Mesendoderm (in vitro differentiated cells): ENCODE data around the gene MACROD1.
"Not testable (repeated sequence)": the region's sequence is repeated elsewhere in the genome, so short reads cannot be mapped to it uniquely, and the experiment has no call there.

Experiments
- DNase-seq: peaks from one replicate; pipeline ENCODE4 v3.0.0; 2013
- H2AK5ac ChIP-seq: 2 replicates; pipeline ENCODE4 v1.6.1; 2013; ENCODE audit warnings: low read length, inconsistent platforms
- H2BK120ac ChIP-seq: 2 replicates; pipeline ENCODE4 v1.6.1; 2013; ENCODE audit warnings: low read depth, mild to moderate bottlenecking, low read length, moderate library complexity, mixed read lengths
- H2BK15ac ChIP-seq: replicated peaks from 2 replicates; pipeline ENCODE4 v1.6.1; 2013; ENCODE audit warnings: low read depth, mild to moderate bottlenecking, moderate library complexity
- H2BK5ac ChIP-seq: 2 replicates; pipeline ENCODE4 v1.6.1; 2013; ENCODE audit warnings: low read length, inconsistent platforms
- H3K18ac ChIP-seq: 2 replicates; pipeline ENCODE4 v1.6.1; 2013; ENCODE audit warnings: mild to moderate bottlenecking, low read length, mixed read lengths
- H3K23ac ChIP-seq: one replicate; pipeline ENCODE4 v1.6.1; 2013; ENCODE audit warnings: low read length
- H3K27ac ChIP-seq: 2 replicates; pipeline ENCODE4 v1.5.1; 2013; ENCODE audit warnings: low read depth, mild to moderate bottlenecking, inconsistent platforms, low read length, moderate library complexity
- H3K27me3 ChIP-seq: 2 replicates; pipeline ENCODE4 v1.6.1; 2013; ENCODE audit warnings: low read length, control low read depth, mild to moderate bottlenecking, inconsistent platforms; ENCODE audit not compliant: insufficient read depth, poor library complexity
- H3K36me3 ChIP-seq: 2 replicates; pipeline ENCODE4 v1.6.1; 2013; ENCODE audit warnings: low read length, inconsistent platforms; ENCODE audit not compliant: control insufficient read depth, insufficient read depth
- H3K4ac ChIP-seq: one replicate; pipeline ENCODE4 v1.6.1; 2013; ENCODE audit warnings: low read depth, mild to moderate bottlenecking, low read length, moderate library complexity
- H3K4me1 ChIP-seq: 2 replicates; pipeline ENCODE4 v1.6.1; 2013; ENCODE audit warnings: low read depth, low read length, inconsistent platforms; ENCODE audit not compliant: control insufficient read depth
- H3K4me2 ChIP-seq: 2 replicates; pipeline ENCODE4 v1.6.1; 2013; ENCODE audit warnings: low read length
- H3K4me3 ChIP-seq: 2 replicates; pipeline ENCODE4 v1.5.1; 2013; ENCODE audit warnings: mild to moderate bottlenecking, low read length
- H3K56ac ChIP-seq: one replicate; pipeline ENCODE4 v1.6.1; 2013; ENCODE audit warnings: low read length
- H3K79me1 ChIP-seq: 2 replicates; pipeline ENCODE4 v1.6.1; 2013; ENCODE audit warnings: low read length, inconsistent platforms
- H3K79me2 ChIP-seq: 2 replicates; pipeline ENCODE4 v1.6.1; 2013; ENCODE audit warnings: mild to moderate bottlenecking, low read length; ENCODE audit not compliant: control insufficient read depth, insufficient read depth
- H3K9ac ChIP-seq: 2 replicates; pipeline ENCODE4 v1.6.1; 2013; ENCODE audit warnings: low read length, inconsistent platforms
- H4K5ac ChIP-seq: one replicate; pipeline ENCODE4 v1.6.1; 2013; ENCODE audit warnings: low read length
- H4K8ac ChIP-seq: one replicate; pipeline ENCODE4 v1.6.1; 2013; ENCODE audit warnings: low read depth, mild to moderate bottlenecking, control low read depth, low read length, moderate library complexity
- WGBS: extraction: QIAGEN DNeasy Blood & Tissue Kit; methylation state at CpG from one replicate; pipeline ENCODE4 v1.1.7; 2013; ENCODE audit warnings: low lambda C conversion rate, missing lambda C conversion rate; ENCODE audit not compliant: insufficient coverage; ENCODE audit errors: extremely low coverage; 5-methylcytosine and 5-hydroxymethylcytosine counted together

Gene MACROD1

DNA sequence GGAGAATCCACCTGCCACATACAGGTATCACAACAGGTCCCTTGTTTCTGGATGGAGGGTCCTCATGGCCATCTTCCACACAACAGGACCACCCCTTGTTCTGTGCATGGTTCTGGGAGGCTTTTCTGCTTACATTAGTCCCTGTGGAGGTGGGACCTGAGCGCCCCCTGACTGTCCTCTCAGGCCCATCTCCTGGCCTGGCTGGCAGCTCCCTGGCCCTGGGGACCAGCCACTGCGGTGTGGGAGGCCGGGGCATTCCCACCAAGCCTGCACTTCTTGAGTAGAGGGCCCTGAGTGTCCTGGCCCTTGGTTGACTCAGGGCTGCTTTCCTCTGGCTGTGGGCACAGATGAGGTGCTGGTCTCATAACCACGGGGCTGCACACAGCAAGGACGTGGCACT is 186.5 kb downstream of the MACROD1 start:
- no CpG with 5 or more reads among the region's 5 CpGs for WGBS
- Histone ChIP-seq H3K4ac (no peak overlapping the region), H2BK5ac (no peak overlapping the region), H3K4me2 (no peak overlapping the region), H3K27ac (no peak overlapping the region), H3K18ac (no peak overlapping the region), H3K36me3 (no peaks in the 10 kb centered on the region), H4K8ac (no peak overlapping the region), H3K4me3 (no peak overlapping the region), H3K9ac (no peak overlapping the region), H2AK5ac (no peak overlapping the region), H3K79me2 (peaks cover 15% of the 10 kb centered on the region), H3K79me1 (peaks cover 17% of the 10 kb centered on the region), H3K27me3 (no peaks in the 10 kb centered on the region), H2BK120ac (no peak overlapping the region), H2BK15ac (no peak overlapping the region), H3K4me1 (peaks cover 2% of the 10 kb centered on the region), H4K5ac (no peak overlapping the region), H3K23ac (no peak overlapping the region), H3K56ac (no peak overlapping the region)
- no peak for DNase-seq

- Histone ChIP-seq H3K56ac (peak overlapping the region; percentile 12), H3K18ac (no peak overlapping the region), H3K27ac (peak overlapping the region; percentile 29), H4K5ac (no peak overlapping the region), H3K4me2 (no peak overlapping the region), H3K4me3 (no peak overlapping the region), H2BK120ac (no peak overlapping the region), H2BK15ac (no peak overlapping the region), H3K27me3 (no peaks in the 10 kb centered on the region), H3K79me2 (peaks cover 15% of the 10 kb centered on the region), H3K4ac (no peak overlapping the region), H3K36me3 (no peaks in the 10 kb centered on the region), H3K4me1 (peaks cover 2% of the 10 kb centered on the region), H3K23ac (peak overlapping the region; percentile 73), H2BK5ac (no peak overlapping the region), H4K8ac (no peak overlapping the region), H3K79me1 (peaks cover 17% of the 10 kb centered on the region), H2AK5ac (no peak overlapping the region), H3K9ac (no peak overlapping the region)
- peak; percentile 58 for DNase-seq
- no CpG with 5 or more reads among the region's 10 CpGs for WGBS
Observed at GRCh38 chr11:63978551-63979239, 187.2 kb downstream of the MACROD1 start.

DNA sequence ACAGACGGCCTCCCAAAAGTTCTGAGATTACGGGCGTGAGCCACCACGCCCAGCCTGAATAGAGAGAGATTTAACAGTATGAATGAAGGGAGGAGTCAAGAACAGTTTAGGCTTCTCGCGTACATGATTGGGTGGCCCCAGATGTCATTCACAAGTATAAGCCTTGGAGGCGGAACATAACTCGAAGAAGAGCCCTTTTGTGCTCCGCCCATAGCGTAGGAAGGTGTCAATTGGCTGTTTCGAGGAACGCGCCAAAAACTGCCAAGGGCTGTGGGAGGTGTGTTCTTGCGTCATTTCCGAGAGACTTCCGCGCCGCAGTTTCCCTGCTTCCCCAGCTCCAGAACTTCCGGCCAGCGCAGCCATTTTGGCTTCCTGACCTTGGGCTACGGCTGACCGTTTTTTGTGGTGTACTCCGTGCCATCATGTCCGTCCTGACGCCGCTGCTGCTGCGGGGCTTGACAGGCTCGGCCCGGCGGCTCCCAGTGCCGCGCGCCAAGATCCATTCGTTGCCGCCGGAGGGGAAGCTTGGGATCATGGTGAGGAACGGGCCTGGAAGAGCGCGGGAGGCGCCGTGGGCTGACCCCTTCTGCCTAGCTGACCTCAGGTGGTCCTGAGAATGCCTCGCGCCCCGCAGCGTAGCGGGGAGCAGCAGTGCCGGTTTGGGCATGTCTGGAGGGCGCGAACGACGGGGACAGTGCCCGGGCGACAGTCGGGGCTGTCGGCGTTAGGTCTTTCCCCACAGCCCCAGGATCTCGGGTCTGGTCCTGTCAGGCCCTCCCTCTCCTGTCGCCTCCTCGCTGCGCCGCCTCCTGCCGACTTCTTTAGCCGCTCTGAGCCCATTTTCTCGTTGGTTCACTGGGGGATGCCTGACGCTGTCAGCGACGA is 191.4 kb downstream of the MACROD1 start, which contains the start of gene COX8A:
TSS of gene COX8A (plus strand) at position 362 of the 885 bp plus-strand sequence. CDS start at position 423, 61 bp downstream.
- Histone ChIP-seq H3K4ac (no peak within 1 kb of the TSS), H3K27ac (peak within 1 kb of the TSS; percentile 61), H3K27me3 (no peaks in the 10 kb centered on the region), H2BK5ac (peak within 1 kb of the TSS; percentile 85), H3K18ac (peak within 1 kb of the TSS; percentile 4), H3K56ac (peak within 1 kb of the TSS; percentile 100), H3K4me2 (peak within 1 kb of the TSS; percentile 46), H3K79me2 (peaks cover 15% of the 10 kb centered on the region), H3K4me3 (peak within 1 kb of the TSS; percentile 99), H3K36me3 (no peaks in the 10 kb centered on the region), H3K9ac (peak within 1 kb of the TSS; percentile 99), H3K79me1 (peaks cover 12% of the 10 kb centered on the region), H4K5ac (no peak within 1 kb of the TSS), H3K4me1 (peaks cover 2% of the 10 kb centered on the region), H2BK15ac (no peak within 1 kb of the TSS), H2BK120ac (no peak within 1 kb of the TSS), H4K8ac (no peak within 1 kb of the TSS), H2AK5ac (no peak within 1 kb of the TSS), H3K23ac (peak within 1 kb of the TSS; percentile 99)
- DNase-seq = peak; percentile 100
- whole genome bisulfite sequencing = no CpG with 5 or more reads among the region's 67 CpGs

DNA sequence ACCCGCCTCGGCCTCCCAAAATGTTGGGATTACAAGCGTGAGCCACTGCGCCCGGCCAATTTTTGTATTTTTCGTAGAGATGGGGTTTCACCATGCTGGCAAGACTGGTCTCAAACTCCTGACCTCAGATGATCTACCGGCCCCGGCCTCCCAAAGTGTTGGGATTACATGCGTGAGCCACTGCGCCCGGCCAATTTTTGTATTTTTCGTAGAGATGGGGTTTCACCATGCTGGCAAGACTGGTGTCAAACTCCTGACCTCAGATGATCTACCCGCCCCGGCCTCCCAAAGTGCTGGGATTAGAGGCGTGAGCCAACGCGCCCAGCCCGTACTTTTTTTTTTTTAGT is 192.0 kb downstream of the MACROD1 start:
- not testable (repeated sequence) for H2BK5ac ChIP-seq, H3K27ac ChIP-seq, H2BK15ac ChIP-seq, H3K4me3 ChIP-seq, H3K23ac ChIP-seq, H3K36me3 ChIP-seq, H4K8ac ChIP-seq, H2BK120ac ChIP-seq, DNase-seq, H2AK5ac ChIP-seq, H3K4ac ChIP-seq, H3K18ac ChIP-seq, H3K9ac ChIP-seq, H3K79me1 ChIP-seq, H4K5ac ChIP-seq, H3K4me2 ChIP-seq, H3K27me3 ChIP-seq, H3K4me1 ChIP-seq
- Histone ChIP-seq H3K79me2 (peaks cover 15% of the 10 kb centered on the region), H3K56ac (peak overlapping the region; percentile 34)
- WGBS = no CpG with 5 or more reads among the region's 18 CpGs

GRCh38 chr11:63970902-63971301 is 195.0 kb downstream of the MACROD1 start:
- no peak overlapping the region for H3K27ac ChIP-seq
- WGBS = no CpG with 5 or more reads among the region's 5 CpGs
- no peak overlapping the region for H3K18ac ChIP-seq

More at GRCh38 chr11:63970902-63971301, 195.0 kb downstream of the MACROD1 start:
- H3K4me2 ChIP-seq = no peak overlapping the region
- no peak overlapping the region for H2BK5ac ChIP-seq
- no peak overlapping the region for H2BK15ac ChIP-seq
- no peaks in the 10 kb centered on the region for H3K27me3 ChIP-seq
- no peak overlapping the region for H4K8ac ChIP-seq
- H3K56ac ChIP-seq = peak overlapping the region; percentile 7
- no peak overlapping the region for H3K4me3 ChIP-seq
- no peak overlapping the region for H3K4ac ChIP-seq
- H3K4me1 ChIP-seq = peaks cover under 1% of the 10 kb centered on the region
- no peak overlapping the region for H2AK5ac ChIP-seq
- no peak overlapping the region for H3K23ac ChIP-seq
- no peaks in the 10 kb centered on the region for H3K36me3 ChIP-seq
- peaks cover 1% of the 10 kb centered on the region for H3K79me1 ChIP-seq
- no peak overlapping the region for H4K5ac ChIP-seq
- H2BK120ac ChIP-seq = no peak overlapping the region
- DNase-seq = no peak
- H3K9ac ChIP-seq = no peak overlapping the region
- H3K79me2 ChIP-seq = peaks cover 7% of the 10 kb centered on the region
